GM18858 (cell line): ENCODE data around the gene GORASP1.
A peak's percentile ranks its signal among the peaks of the same experiment; 100 is the strongest.

Source experiments
- ATAC-seq: cut with Tn5 transposase; IDR thresholded peaks from one replicate; pipeline ENCODE4 v1.9.1; 2021; ENCODE audit not compliant: unreplicated experiment

The GORASP1 gene

GRCh38 chr3:39103791-39104552, 3.5 kb downstream of the GORASP1 start:
- no peak for ATAC-seq

- ATAC-seq, result no peak
These were observed 4.1 kb downstream of the GORASP1 start for GRCh38 chr3:39103324-39103693.

GRCh38 chr3:39102504-39103323, 4.7 kb downstream of the GORASP1 start:
- ATAC-seq, result no peak

GRCh38 chr3:39101022-39101689, 6.3 kb downstream of the GORASP1 start:
- peak; percentile 56 for ATAC-seq

- ATAC-seq, result no peak
These were observed 6.9 kb downstream of the GORASP1 start for GRCh38 chr3:39100500-39100886.

GRCh38 chr3:39099738-39100499, 7.5 kb downstream of the GORASP1 start:
- no peak for ATAC-seq

- ATAC-seq, result no peak
These were observed 8.2 kb downstream of the GORASP1 start for GRCh38 chr3:39099242-39099641.

- no peak for ATAC-seq
These were observed 8.9 kb downstream of the GORASP1 start for GRCh38 chr3:39098473-39099000.

GRCh38 chr3:39097716-39098472, 9.5 kb downstream of the GORASP1 start:
- ATAC-seq, result no peak

- ATAC-seq, result no peak
These were observed 10.7 kb downstream of the GORASP1 start for GRCh38 chr3:39096775-39097174.

GRCh38 chr3:39095778-39096177, 11.6 kb downstream of the GORASP1 start:
- no peak for ATAC-seq

GRCh38 chr3:39094851-39095677, 12.4 kb downstream of the GORASP1 start:
- no peak for ATAC-seq

- ATAC-seq, result no peak
These were observed 16.5 kb downstream of the GORASP1 start for GRCh38 chr3:39090922-39091321.

- no peak for ATAC-seq
These were observed 18.5 kb downstream of the GORASP1 start for GRCh38 chr3:39088889-39089288.

- ATAC-seq, result no peak
These were observed 19.0 kb downstream of the GORASP1 start for GRCh38 chr3:39088456-39088855.

GRCh38 chr3:39086144-39086543, 21.3 kb downstream of the GORASP1 start:
- peak; percentile 58 for ATAC-seq

GRCh38 chr3:39082666-39083313, 24.6 kb downstream of the GORASP1 start:
- no peak for ATAC-seq

- no peak for ATAC-seq
These were observed 27.4 kb downstream of the GORASP1 start for GRCh38 chr3:39080026-39080425.

GRCh38 chr3:39079530-39079929, 27.9 kb downstream of the GORASP1 start:
- no peak for ATAC-seq
